ENCODE results near the gene KRTAP10-1.

The KRTAP10-1 gene

DNA sequence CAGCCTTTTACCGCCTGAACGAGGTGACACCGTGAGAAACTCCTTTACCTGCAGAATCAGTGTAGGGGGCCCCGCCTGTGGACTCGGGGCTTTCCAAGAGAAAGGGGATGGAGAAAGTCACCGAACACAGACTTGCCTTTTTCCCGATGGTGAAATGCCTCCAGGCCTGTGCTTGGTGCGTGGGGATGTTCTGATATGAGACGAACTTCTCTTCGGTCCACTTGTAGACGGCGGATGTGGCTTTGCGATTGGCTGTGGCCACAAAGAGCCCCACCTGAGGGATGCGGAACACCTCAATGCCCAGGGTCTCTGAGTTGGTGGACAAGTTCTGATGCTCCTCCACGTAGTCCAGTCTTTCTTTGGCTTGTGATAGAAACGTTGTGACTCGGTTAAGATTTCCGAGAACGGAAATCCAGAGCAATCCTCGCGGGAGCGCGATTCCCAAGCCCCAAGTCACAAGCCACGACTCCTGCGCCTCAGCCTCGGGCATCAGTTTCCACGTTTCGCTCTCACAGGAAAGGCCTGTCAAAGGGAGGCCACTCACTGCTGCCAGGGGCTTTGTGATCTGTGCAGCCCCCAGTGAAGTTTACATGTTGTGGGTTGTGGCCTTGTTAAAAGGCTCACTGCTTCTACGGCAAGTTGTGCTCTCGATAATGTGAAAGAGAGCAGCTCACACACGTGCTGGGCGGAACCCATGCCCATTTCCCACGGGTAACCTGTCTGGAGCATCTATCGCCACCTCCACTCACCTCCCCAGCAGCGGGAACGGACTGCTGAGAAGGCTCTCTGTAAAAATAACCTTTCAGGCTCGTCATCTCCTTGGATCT lies 12.6 kb downstream of the KRTAP10-1 start:
- DNase-seq (ENCODE audit: low read depth) = no peak

DNA sequence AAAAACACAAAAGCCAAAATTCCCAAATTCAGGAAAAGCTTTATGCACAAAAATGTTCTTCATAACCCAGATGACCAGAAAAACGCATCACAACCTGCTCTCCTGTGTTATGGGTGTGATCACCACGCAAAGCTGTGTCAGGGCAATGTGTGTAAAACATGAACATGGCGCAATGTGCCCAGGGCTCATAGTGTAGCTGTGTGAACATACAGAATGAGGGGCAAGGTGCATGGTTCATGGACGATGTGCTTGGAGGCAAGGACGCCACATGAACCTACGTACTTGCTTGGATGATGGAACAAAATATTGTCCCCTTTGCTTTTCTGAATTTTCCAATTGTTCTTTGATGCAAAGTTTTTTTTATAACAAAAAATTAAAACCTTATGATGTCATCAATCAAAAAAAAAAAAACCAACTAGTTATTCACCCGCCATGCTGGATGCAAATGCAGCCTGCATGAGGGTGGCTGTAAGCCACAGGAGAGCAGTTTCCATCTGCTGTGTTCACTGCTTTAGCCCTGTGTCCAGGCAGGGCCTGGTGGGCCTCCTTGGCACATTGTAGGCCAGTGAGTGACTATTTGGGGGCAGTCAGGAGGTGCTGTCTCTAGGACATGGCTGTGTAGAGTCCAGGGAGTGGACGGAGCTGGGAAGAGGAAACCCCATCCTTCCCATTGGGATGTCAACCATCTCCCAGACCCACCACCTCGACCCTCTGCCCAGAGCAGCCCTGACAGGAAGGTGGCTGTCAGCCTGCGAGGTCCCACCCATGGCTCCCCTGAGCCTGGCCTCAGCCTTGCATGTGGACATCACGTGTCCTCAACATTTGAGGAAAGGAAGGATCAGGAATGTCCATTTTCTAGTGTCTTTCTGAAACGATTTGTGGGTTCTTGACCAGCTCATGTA lies 13.6 kb downstream of the KRTAP10-1 start:
- no peak overlapping the region for H3K4me3 ChIP-seq (ENCODE audit: control insufficient read depth, low read depth, low read length)
- TF ChIP-seq, protein P1, sequence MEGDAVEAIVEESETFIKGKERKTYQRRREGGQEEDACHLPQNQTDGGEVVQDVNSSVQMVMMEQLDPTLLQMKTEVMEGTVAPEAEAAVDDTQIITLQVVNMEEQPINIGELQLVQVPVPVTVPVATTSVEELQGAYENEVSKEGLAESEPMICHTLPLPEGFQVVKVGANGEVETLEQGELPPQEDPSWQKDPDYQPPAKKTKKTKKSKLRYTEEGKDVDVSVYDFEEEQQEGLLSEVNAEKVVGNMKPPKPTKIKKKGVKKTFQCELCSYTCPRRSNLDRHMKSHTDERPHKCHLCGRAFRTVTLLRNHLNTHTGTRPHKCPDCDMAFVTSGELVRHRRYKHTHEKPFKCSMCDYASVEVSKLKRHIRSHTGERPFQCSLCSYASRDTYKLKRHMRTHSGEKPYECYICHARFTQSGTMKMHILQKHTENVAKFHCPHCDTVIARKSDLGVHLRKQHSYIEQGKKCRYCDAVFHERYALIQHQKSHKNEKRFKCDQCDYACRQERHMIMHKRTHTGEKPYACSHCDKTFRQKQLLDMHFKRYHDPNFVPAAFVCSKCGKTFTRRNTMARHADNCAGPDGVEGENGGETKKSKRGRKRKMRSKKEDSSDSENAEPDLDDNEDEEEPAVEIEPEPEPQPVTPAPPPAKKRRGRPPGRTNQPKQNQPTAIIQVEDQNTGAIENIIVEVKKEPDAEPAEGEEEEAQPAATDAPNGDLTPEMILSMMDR (IDR thresholded peaks at IDR 0.05; ENCODE audit: control insufficient read depth, insufficient read depth, low read depth, low read length, missing control alignments) = no peak
- DNase-seq (ENCODE audit: low read depth) = no peak

More for the DNA sequence above, 12.6 kb downstream of the KRTAP10-1 start:
- H3K4me3 ChIP-seq (ENCODE audit: control insufficient read depth, low read depth, low read length) = no peak overlapping the region
- TF ChIP-seq, protein P1 (IDR thresholded peaks at IDR 0.05; ENCODE audit: control insufficient read depth, insufficient read depth, low read depth, low read length, missing control alignments) = no peak

- H3K4me3 ChIP-seq (ENCODE audit: control insufficient read depth, low read depth, low read length) = no peak overlapping the region
- TF ChIP-seq, protein P1 (IDR thresholded peaks at IDR 0.05; ENCODE audit: control insufficient read depth, insufficient read depth, low read depth, low read length, missing control alignments) = no peak
- no peak for DNase-seq (ENCODE audit: low read depth)
Observed at GRCh38 chr21:44525391-44526095, 14.5 kb downstream of the KRTAP10-1 start.

- DNase-seq (ENCODE audit: low read depth) = no peak
- TF ChIP-seq, protein P1 (IDR thresholded peaks at IDR 0.05; ENCODE audit: control insufficient read depth, insufficient read depth, low read depth, low read length, missing control alignments) = no peak
- no peak overlapping the region for H3K4me3 ChIP-seq (ENCODE audit: control insufficient read depth, low read depth, low read length)
Observed at GRCh38 chr21:44524414-44525371, 15.3 kb downstream of the KRTAP10-1 start.

- H3K4me3 ChIP-seq (ENCODE audit: control insufficient read depth, low read depth, low read length) = no peak overlapping the region
- TF ChIP-seq, protein P1 (IDR thresholded peaks at IDR 0.05; ENCODE audit: control insufficient read depth, insufficient read depth, low read depth, low read length, missing control alignments) = no peak
- no peak for DNase-seq (ENCODE audit: low read depth)
Observed at GRCh38 chr21:44523567-44524413, 16.2 kb downstream of the KRTAP10-1 start.

All from AG09309 (cell line).